H1 (cell line): ENCODE data around the gene SLC11A1. TPM values are rescaled to one million over a fixed set of nuclear protein-coding genes. Genes with fewer than 3 reads are reported as not detected.

Experiments used
- ZNF274 ChIP-seq: IDR thresholded peaks from 2 replicates; pipeline ENCODE4 v1.7.0; 2012; ENCODE audit warnings: low read length, borderline replicate concordance; ENCODE audit errors: extremely low read depth
- polyA plus RNA-seq, 7 experiments: library from polyadenylated mRNA; depleted of rRNA in 3 of 7; stranded (reverse) in 5 of 7; unstranded in 2 of 7; fragments of >200 nt in 5 of 7; fragments of 200-250 nt in 2 of 7; gene quantifications; 1 replicate in 5 of 7; 2 replicates in 1 of 7; 4 replicates in 1 of 7; pipeline versions ENCODE4 v1.2.1 to v1.2.3, GENCODE V29; 2011 to 2013; ENCODE audit warnings: missing spikeins in 2 of 7, mixed read lengths in 2 of 7
- total RNA-seq: library from RNA; stranded (reverse); fragmentation: NEBNext Ultra II Directional; extraction: Animal tissue kit (Norgen Biotek cat#: 25700); gene quantifications from 2 replicates; pipeline ENCODE4 v1.2.1, GENCODE V29; 2021
- TF ChIP-seq, protein P1 (sequence below), 3 experiments: IDR thresholded peaks; 1 replicate in 2 of 3; 2 replicates in 1 of 3; pipeline versions ENCODE4 v1.5.1 to v1.6.1; 2011; ENCODE audit warnings: low read length in 3 of 3, mild to moderate bottlenecking in 3 of 3, inconsistent platforms in 2 of 3, low read depth in 1 of 3, moderate library complexity in 1 of 3; ENCODE audit not compliant: insufficient read depth in 1 of 3; ENCODE audit errors: control extremely low read depth in 1 of 3

SLC11A1 gene
- total and polyA plus RNA-seq, 2 of the 8 experiments (the other 6 are each of a cell fraction or from before 2014, with no cell fraction given) = 0.20 to 0.43 TPM

DNA sequence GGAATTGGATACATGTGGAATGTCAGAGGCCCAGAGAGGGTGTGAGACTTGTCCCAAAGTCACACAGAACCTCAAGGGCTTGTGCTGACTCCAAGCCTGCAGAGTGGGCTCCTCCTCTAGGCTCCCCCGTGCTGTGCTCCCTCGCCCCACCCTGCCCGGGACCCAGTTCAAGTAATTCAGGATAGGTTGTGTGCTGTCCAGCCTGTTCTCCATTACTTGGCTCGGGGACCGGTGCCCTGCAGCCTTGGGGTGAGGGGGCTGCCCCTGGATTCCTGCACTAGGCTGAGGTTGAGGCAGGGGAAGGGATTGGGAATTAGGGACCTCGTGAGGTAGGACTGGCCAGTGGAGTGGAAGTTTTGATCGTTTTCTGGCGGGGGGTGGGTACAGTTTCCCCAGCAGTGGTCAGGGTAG, 20.4 kb downstream of the SLC11A1 start (continued):
- TF ChIP-seq ZNF274 = no peak
- TF ChIP-seq, protein P1, sequence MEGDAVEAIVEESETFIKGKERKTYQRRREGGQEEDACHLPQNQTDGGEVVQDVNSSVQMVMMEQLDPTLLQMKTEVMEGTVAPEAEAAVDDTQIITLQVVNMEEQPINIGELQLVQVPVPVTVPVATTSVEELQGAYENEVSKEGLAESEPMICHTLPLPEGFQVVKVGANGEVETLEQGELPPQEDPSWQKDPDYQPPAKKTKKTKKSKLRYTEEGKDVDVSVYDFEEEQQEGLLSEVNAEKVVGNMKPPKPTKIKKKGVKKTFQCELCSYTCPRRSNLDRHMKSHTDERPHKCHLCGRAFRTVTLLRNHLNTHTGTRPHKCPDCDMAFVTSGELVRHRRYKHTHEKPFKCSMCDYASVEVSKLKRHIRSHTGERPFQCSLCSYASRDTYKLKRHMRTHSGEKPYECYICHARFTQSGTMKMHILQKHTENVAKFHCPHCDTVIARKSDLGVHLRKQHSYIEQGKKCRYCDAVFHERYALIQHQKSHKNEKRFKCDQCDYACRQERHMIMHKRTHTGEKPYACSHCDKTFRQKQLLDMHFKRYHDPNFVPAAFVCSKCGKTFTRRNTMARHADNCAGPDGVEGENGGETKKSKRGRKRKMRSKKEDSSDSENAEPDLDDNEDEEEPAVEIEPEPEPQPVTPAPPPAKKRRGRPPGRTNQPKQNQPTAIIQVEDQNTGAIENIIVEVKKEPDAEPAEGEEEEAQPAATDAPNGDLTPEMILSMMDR (IDR thresholded peaks at IDR 0.05; ENCODE audit: control extremely low read depth in 1 of 3, insufficient read depth in 1 of 3, low read depth in 1 of 3, low read length in 3 of 3) = no peak
